Thoracic aorta (tissue), 2 donors: Measurements from ENCODE around the gene MMGT1. TPM values are rescaled to one million over a fixed set of nuclear protein-coding genes. Genes with fewer than 3 reads are reported as not detected.

Experiments
- ATAC-seq: fragments of 150-250 bp; one replicate; pipeline ENCODE4 v1.8.0; 2017; ENCODE audit warnings: low read depth; ENCODE audit not compliant: insufficient number of reproducible peaks, low FRiP score
- DNase-seq: peaks from one replicate; pipeline ENCODE4 v3.0.0-alpha.2; 2020; ENCODE audit warnings: low spot score
- H3K27ac ChIP-seq, 2 donors: fragments of 200-600 bp; sonication (generic); 1 replicate in 1 of 2; 2 replicates in 1 of 2; pipeline ENCODE4 v1.5.1; 2016; ENCODE audit warnings: mild to moderate bottlenecking in 2 of 2, moderate library complexity in 2 of 2
- H3K27me3 ChIP-seq: fragments of 200-600 bp; sonication (generic); replicated peaks from 2 replicates; pipeline ENCODE4 v1.6.0; 2016; ENCODE audit warnings: mild to moderate bottlenecking; ENCODE audit not compliant: insufficient read depth
- H3K36me3 ChIP-seq: fragments of 200-600 bp; sonication (generic); one replicate; pipeline ENCODE4 v1.5.1; 2016
- H3K4me1 ChIP-seq, 2 donors: fragments of 200-600 bp; sonication (generic); 1 replicate in 1 of 2; 2 replicates in 1 of 2; pipeline versions ENCODE4 v1.5.1 to v1.6.0; 2016; ENCODE audit warnings: low read depth in 2 of 2, mild to moderate bottlenecking in 1 of 2; ENCODE audit not compliant: control insufficient read depth in 1 of 2
- H3K4me3 ChIP-seq: fragments of 200-600 bp; sonication (generic); 2 replicates; pipeline ENCODE4 v1.5.1; 2016; ENCODE audit warnings: mild to moderate bottlenecking
- H3K9me3 ChIP-seq: fragments of 200-600 bp; sonication (generic); 2 replicates; pipeline ENCODE4 v1.5.1; 2016
- total RNA-seq, 2 donors: library from RNA; depleted of rRNA; stranded (reverse); fragments of >200 nt; gene quantifications; one replicate each; pipeline versions ENCODE4 v1.1.0 to v1.2.3, GENCODE V29; 2016
- TF ChIP-seq, protein P1 (sequence below): fragments of 200-600 bp; sonication (generic); IDR thresholded peaks from one replicate; pipeline ENCODE4 v1.5.1; 2019; ENCODE audit warnings: antibody characterized with exemption

The MMGT1 gene
- 10 to 100 TPM; 26.3 to 30.3 TPM for total RNA-seq

DNA sequence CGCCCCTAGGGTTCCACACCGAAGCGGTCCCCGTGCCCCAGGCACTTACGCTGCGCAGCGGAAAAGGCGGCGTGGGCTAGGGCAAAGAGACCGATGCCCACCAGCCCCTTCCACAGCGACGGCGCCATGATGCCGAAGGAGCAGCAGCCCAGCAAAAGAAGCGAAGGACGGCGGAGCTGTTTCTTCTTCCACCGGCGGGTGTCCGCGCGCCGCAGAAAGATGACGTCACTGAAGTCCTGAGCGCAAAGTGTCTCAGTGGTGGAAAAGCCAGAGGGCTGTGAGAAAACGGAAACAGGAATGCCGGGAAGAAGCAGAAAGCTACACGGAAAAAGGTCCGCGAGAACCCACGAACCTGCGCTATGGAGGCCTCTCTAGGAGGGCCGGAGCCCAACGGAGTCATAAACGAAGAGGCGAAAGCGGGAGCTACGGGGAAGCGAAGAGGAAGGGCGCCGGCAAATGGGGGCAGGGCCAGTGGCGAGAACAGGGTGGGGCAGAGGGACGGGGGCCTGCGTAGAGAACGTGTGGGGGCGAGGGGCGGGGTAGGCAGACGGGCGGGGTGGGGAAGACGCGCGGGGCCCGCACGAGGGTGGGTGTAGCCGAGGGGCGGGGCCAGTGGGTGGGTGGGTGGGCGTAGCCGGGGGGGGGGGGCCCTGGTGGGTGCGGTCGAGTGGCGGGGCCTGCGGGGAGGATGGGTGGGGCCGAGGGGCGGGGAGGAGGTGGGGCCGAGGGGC is at the start of gene MMGT1:
MMGT1 (minus strand) TSS at position 441 of the 731 bp plus-strand sequence; CDS start at position 128, 313 bp downstream.
- H3K36me3 ChIP-seq = no peaks in the 10 kb centered on the region
- peak within 1 kb of the TSS; percentile 90 to 95 for H3K27ac ChIP-seq
- H3K4me3 ChIP-seq = peak within 1 kb of the TSS; percentile 96
- peaks cover 6 to 10% of the 10 kb centered on the region in 2 donors for H3K4me1 ChIP-seq
- DNase-seq (peak; percentile 55), ATAC-seq (peak; percentile 85)
- TF ChIP-seq, protein P1, sequence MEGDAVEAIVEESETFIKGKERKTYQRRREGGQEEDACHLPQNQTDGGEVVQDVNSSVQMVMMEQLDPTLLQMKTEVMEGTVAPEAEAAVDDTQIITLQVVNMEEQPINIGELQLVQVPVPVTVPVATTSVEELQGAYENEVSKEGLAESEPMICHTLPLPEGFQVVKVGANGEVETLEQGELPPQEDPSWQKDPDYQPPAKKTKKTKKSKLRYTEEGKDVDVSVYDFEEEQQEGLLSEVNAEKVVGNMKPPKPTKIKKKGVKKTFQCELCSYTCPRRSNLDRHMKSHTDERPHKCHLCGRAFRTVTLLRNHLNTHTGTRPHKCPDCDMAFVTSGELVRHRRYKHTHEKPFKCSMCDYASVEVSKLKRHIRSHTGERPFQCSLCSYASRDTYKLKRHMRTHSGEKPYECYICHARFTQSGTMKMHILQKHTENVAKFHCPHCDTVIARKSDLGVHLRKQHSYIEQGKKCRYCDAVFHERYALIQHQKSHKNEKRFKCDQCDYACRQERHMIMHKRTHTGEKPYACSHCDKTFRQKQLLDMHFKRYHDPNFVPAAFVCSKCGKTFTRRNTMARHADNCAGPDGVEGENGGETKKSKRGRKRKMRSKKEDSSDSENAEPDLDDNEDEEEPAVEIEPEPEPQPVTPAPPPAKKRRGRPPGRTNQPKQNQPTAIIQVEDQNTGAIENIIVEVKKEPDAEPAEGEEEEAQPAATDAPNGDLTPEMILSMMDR = no peak
- H3K27me3 ChIP-seq = no peaks in the 10 kb centered on the region
- no peaks in the 10 kb centered on the region for H3K9me3 ChIP-seq

DNA sequence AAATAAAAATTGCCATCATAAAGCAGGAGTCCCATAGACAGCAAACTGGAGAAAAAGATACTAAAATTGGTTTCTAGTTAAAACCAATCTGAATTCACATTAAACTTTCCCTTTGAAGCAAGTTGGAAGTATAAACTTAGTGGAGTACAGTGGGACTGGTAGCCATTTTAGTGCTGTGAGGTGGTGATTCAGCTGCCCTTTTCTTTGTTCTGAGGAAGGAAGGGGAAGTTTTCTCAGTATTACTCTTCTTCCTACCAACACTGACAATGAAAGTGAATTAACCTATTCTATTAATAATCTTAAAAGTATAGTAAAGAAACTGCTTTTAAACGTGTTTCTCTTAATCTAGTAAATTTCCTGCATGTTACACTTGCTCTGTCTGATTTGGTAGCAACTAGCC is 48.1 kb upstream of the MMGT1 start:
- H3K4me3 ChIP-seq = no peak overlapping the region
- no peaks in the 10 kb centered on the region for H3K4me1 ChIP-seq
- DNase-seq (no peak), ATAC-seq (no peak)
- no peaks in the 10 kb centered on the region for H3K9me3 ChIP-seq
- H3K27me3 ChIP-seq = no peaks in the 10 kb centered on the region
- no peaks in the 10 kb centered on the region for H3K36me3 ChIP-seq
- H3K27ac ChIP-seq = no peak overlapping the region
- TF ChIP-seq, protein P1 = no peak

- no peak for ATAC-seq
- no peaks in the 10 kb centered on the region for H3K9me3 ChIP-seq
- no peak overlapping the region for H3K27ac ChIP-seq
- no peak for DNase-seq
- no peak overlapping the region for H3K4me3 ChIP-seq
- H3K36me3 ChIP-seq = no peaks in the 10 kb centered on the region
- TF ChIP-seq, protein P1 = no peak
- H3K27me3 ChIP-seq = no peaks in the 10 kb centered on the region
- H3K4me1 ChIP-seq = no peaks in the 10 kb centered on the region
These were observed 47.4 kb upstream of the MMGT1 start for GRCh38 chrX:136021160-136021559.

DNA sequence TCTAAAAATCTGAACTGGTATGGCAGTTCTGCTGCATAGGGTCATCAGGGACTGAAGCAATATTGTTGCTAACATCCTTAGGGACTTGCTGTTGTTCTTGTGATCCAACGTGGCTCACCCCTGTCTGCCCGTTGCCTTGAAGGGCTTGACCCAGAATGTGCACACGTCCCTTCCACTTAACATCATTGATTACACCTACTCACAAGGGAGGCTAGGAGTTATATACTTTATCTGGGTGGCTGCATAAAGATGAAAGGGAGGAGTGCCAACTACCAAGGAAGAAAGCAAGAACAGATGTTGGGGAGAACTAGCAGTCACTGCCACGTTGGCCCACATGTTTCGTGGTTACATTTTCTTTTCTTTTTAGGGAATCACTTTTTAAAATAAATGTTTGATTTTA is 45.4 kb upstream of the MMGT1 start:
- DNase-seq = no peak
- TF ChIP-seq, protein P1 = no peak
- no peak for ATAC-seq
- no peaks in the 10 kb centered on the region for H3K27me3 ChIP-seq
- H3K27ac ChIP-seq = no peak overlapping the region
- no peaks in the 10 kb centered on the region for H3K4me1 ChIP-seq
- no peak overlapping the region for H3K4me3 ChIP-seq
- no peaks in the 10 kb centered on the region for H3K9me3 ChIP-seq
- no peaks in the 10 kb centered on the region for H3K36me3 ChIP-seq

DNA sequence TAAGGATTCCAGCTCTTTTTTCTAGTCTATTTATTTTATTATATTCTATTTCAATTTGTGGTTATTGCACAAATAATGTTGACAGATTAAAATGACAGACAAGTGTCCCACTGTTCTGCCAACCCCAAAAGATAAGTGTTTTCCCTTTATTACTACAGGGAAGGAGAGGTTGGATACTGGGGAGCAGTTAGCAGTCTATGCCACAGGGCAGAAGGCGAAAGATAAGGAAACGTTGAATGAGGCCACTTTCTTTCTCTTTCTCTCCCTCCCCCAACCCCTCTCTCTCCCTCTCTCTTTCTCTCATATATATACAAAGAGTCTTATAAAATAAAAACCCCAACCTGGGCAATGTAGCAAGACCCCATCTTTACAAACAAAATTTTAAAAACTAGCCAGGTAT is 43.1 kb upstream of the MMGT1 start:
- Histone ChIP-seq H3K9me3 (no peaks in the 10 kb centered on the region), H3K36me3 (no peaks in the 10 kb centered on the region), H3K27me3 (no peaks in the 10 kb centered on the region), H3K27ac (no peak overlapping the region), H3K4me1 (no peaks in the 10 kb centered on the region), H3K4me3 (no peak overlapping the region)
- TF ChIP-seq, protein P1 = no peak
- DNase-seq (no peak), ATAC-seq (no peak)
